Keratinocyte (primary cell): ENCODE data around the gene CRYL1.

ENCODE experiments used
- CTCF ChIP-seq, 3 experiments: IDR thresholded peaks in 1 of 3; conservative IDR thresholded peaks in 1 of 3; optimal IDR thresholded peaks in 1 of 3; 2 replicates in 2 of 3; 3 replicates in 1 of 3; pipeline versions ENCODE3 to v1.5.1; 2011; ENCODE audit warnings: low read length in 3 of 3, mild to moderate bottlenecking in 3 of 3, moderate library complexity in 2 of 3, control low read depth in 1 of 3, inconsistent platforms in 1 of 3; ENCODE audit not compliant: insufficient read depth in 2 of 3; ENCODE audit errors: extremely low read depth in 1 of 3
- EZH2 ChIP-seq: IDR thresholded peaks from one replicate; pipeline ENCODE4 v1.6.1; 2012; ENCODE audit warnings: inconsistent platforms, mild to moderate bottlenecking, low read length, moderate library complexity

- TF ChIP-seq CTCF (optimal IDR thresholded peaks at IDR 0.05 in 1 of 3, IDR thresholded peaks at IDR 0.05 in 1 of 3, conservative IDR thresholded peaks at IDR 0.05 in 1 of 3; ENCODE audit: extremely low read depth in 1 of 3, insufficient read depth in 2 of 3, low read length in 3 of 3): no peak
- TF ChIP-seq EZH2: no peak
Measured at GRCh38 chr13:20498659-20499058, 27.0 kb downstream of the CRYL1 start.
